Measurements from ENCODE around the gene ARRDC2.

GRCh38 chr19:17981611-17982010, 26.4 kb upstream of the ARRDC2 start:
- TF ChIP-seq CTCF (IDR thresholded peaks at IDR 0.05) (no peak), POLR2A (IDR thresholded peaks at IDR 0.05) (no peak)

Measured in adrenal gland (tissue), 5 donors.